Measurements from ENCODE around the gene LSAMP. TPM values are rescaled to one million over a fixed set of nuclear protein-coding genes. Genes with fewer than 3 reads are reported as not detected.

Gene LSAMP
- total and polyA plus RNA-seq, 2 of the 8 experiments (the other 6 are each of a cell fraction or from before 2014, with no cell fraction given) = 1.8 to 5.7 TPM

- Histone ChIP-seq H3K79me1 (ENCODE audit: low read depth, low read length) (no peaks in the 10 kb centered on the region), H3K23ac (ENCODE audit: insufficient read length) (no peak overlapping the region), H2BK12ac (ENCODE audit: low read depth, low read length) (no peak overlapping the region), H2BK15ac (ENCODE audit: low read length) (no peak overlapping the region), H2AFZ (ENCODE audit: low read length) (no peak overlapping the region), H3K36me3 (ENCODE audit: control insufficient read depth in 2 of 4, insufficient read depth in 4 of 4, low read length in 3 of 4) (no peaks in the 10 kb centered on the region), H3K27me3 (replicated peaks in 1 of 4; ENCODE audit: control insufficient read depth in 3 of 4, extremely low read depth in 1 of 4, insufficient read depth in 3 of 4, low read length in 3 of 4) (no peaks in the 10 kb centered on the region), H2BK5ac (ENCODE audit: low read depth, low read length) (no peak overlapping the region), H3K14ac (ENCODE audit: insufficient read length) (no peak overlapping the region), H4K5ac (ENCODE audit: insufficient read length, low read depth, low read length) (no peak overlapping the region), H3K27ac (ENCODE audit: low read depth, low read length) (no peak overlapping the region), H3K4ac (replicated peaks; ENCODE audit: insufficient read length, low read depth, low read length) (no peak overlapping the region), H2AK5ac (ENCODE audit: low read depth, low read length) (no peak overlapping the region), H3K9ac (replicated peaks in 1 of 4; ENCODE audit: extremely low read depth in 1 of 4, low read depth in 3 of 4, low read length in 3 of 4) (no peak overlapping the region), H2BK120ac (replicated peaks; ENCODE audit: low read depth, low read length) (no peak overlapping the region), H4K20me1 (replicated peaks in 1 of 2; ENCODE audit: control insufficient read depth in 1 of 2, insufficient read depth in 2 of 2, low read length in 2 of 2) (no peaks in the 10 kb centered on the region), H3K18ac (ENCODE audit: extremely low read depth, low read length) (no peak overlapping the region), H4K91ac (replicated peaks; ENCODE audit: insufficient read length, low read length) (no peak overlapping the region), H2BK20ac (ENCODE audit: low read length) (no peak overlapping the region), H3K4me2 (ENCODE audit: insufficient read depth in 1 of 2, low read depth in 2 of 2, low read length in 2 of 2) (no peak overlapping the region), H3K79me2 (ENCODE audit: control insufficient read depth in 1 of 2, insufficient read depth in 2 of 2, low read length in 2 of 2) (no peaks in the 10 kb centered on the region), H3K56ac (replicated peaks; ENCODE audit: insufficient read length, low read depth, low read length) (no peak overlapping the region), H3K23me2 (ENCODE audit: low read depth, low read length) (no peaks in the 10 kb centered on the region), H4K8ac (ENCODE audit: extremely low read depth, insufficient read depth, low read length) (no peak overlapping the region), H3K4me1 (replicated peaks in 1 of 4; ENCODE audit: control insufficient read depth in 3 of 4, insufficient read depth in 4 of 4, low read length in 3 of 4) (no peaks in the 10 kb centered on the region), H3K4me3 (ENCODE audit: extremely low read depth in 1 of 4, insufficient read depth in 2 of 4, low read depth in 3 of 4, low read length in 4 of 4) (no peak overlapping the region), H3K9me3 (ENCODE audit: insufficient read depth in 2 of 2, low read depth in 1 of 2, low read length in 1 of 2) (no peaks in the 10 kb centered on the region)
- FAIRE-seq (no peak), DNase-seq (ENCODE audit: low read depth in 1 of 2, low spot score in 2 of 2) (no peak)
- WGBS, 2 experiments (ENCODE audit: extremely low coverage in 1 of 2, insufficient coverage in 1 of 2, insufficient read length in 1 of 2, insufficient replicate concordance in 2 of 2, low coverage in 1 of 2, low lambda C conversion rate in 2 of 2, missing lambda C conversion rate in 1 of 2) = 92% methylated on average over 4 of the region's 4 CpGs; no CpG with 5 or more reads in 1 of the 2 experiments
- ChIA-PET POLR2A (ENCODE audit: partially characterized antibody) (no interaction called here), CTCF (ENCODE audit: partially characterized antibody) (interaction anchor here (1.2 kb wide), 1 partner anchor 131 kb away, joined by 4 read pairs; no protein-coding TSS in a partner anchor)
- TF ChIP-seq ATF3 (IDR thresholded peaks at IDR 0.05; ENCODE audit: insufficient read depth, low read depth, low read length) = no peak
- TF ChIP-seq NANOG (IDR thresholded peaks at IDR 0.05; ENCODE audit: insufficient read depth, low read depth, low read length, poor library complexity, severe bottlenecking) = no peak
- no peak for TF ChIP-seq KDM5A (IDR thresholded peaks at IDR 0.05; ENCODE audit: low read length)
- no peak for TF ChIP-seq MAFK (IDR thresholded peaks at IDR 0.05; ENCODE audit: low read depth, low read length)
- no peak for TF ChIP-seq SIRT6 (IDR thresholded peaks at IDR 0.05; ENCODE audit: low read length)
- TF ChIP-seq EGR1 (IDR thresholded peaks at IDR 0.05; ENCODE audit: borderline replicate concordance, low read depth, low read length) = no peak
- no peak for TF ChIP-seq USF2 (IDR thresholded peaks at IDR 0.05; ENCODE audit: low read length)
- no peak for TF ChIP-seq NRF1 (IDR thresholded peaks at IDR 0.05; ENCODE audit: low read depth, low read length)
Measured at GRCh38 chr3:116067326-116067725, 378.0 kb downstream of the LSAMP start.

All from H1 (cell line).